Fibroblast of villous mesenchyme (primary cell): ENCODE data around the gene MRPL11. TPM values are rescaled to one million over a fixed set of nuclear protein-coding genes. Genes with fewer than 3 reads are reported as not detected.

Experiments used
- DNase-seq: peaks from one replicate; pipeline ENCODE4 v3.0.0-alpha.2; 2010; ENCODE audit warnings: low read depth
- H3K4me3 ChIP-seq: 2 replicates; pipeline ENCODE4 v1.5.1; 2011; ENCODE audit warnings: low read depth, mild to moderate bottlenecking, low read length
- total RNA-seq: library from RNA; depleted of rRNA; stranded (reverse); fragments of >200 nt; gene quantifications from 2 replicates; pipeline ENCODE4 v1.2.3, GENCODE V29; 2012
- TF ChIP-seq, protein P1 (sequence below): IDR thresholded peaks from 2 replicates; pipeline ENCODE4 v1.5.1; 2012; ENCODE audit warnings: low read depth, mild to moderate bottlenecking, low read length; ENCODE audit not compliant: insufficient read depth

Gene MRPL11
- total RNA-seq, 1 donor = 38.0 TPM

DNA sequence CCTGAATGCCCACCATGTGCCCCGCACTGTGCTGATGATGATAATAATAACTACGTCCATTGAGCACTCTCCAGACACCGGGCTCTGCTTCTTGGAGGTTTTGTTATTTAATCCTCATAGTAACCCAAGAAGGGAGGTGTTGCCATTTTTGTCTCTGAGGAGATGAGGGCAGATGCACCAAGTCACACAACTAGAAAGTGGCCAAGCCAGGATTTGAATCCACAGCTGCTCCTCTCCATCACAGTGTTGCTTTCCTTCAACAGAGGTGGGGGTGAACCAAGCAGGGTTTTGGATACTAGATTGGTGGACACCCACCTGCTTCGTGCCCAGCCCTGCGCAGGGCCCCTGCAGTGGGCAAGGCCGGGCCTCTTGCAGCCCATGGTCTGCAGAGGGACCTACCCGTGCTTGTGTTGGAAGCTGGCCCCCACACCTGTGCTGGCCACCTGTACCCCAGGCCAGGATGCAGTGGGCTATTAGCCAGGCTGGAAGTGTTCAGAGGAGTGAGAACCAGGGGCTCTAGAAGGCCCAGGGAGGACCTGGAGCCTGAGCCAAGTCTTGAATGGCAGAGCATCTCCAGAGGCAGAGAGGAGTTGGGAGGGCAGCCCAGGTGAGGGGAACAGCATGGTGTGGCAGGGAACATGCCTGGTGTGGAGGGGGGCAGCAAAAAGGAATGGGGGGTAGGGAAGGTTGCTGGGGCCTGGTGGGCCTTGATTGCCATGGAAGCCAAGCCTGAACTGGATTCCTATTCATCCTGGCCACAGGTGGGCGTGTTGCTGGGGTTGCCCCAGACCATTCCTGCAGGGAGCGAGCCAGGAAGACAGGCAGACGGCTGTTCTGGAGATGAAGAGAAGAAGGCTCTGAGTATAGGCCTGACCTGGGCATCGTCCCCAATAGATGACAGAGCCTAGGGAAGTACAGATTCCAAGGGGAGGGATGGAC lies 38.9 kb upstream of the MRPL11 start:
- TF ChIP-seq, protein P1, sequence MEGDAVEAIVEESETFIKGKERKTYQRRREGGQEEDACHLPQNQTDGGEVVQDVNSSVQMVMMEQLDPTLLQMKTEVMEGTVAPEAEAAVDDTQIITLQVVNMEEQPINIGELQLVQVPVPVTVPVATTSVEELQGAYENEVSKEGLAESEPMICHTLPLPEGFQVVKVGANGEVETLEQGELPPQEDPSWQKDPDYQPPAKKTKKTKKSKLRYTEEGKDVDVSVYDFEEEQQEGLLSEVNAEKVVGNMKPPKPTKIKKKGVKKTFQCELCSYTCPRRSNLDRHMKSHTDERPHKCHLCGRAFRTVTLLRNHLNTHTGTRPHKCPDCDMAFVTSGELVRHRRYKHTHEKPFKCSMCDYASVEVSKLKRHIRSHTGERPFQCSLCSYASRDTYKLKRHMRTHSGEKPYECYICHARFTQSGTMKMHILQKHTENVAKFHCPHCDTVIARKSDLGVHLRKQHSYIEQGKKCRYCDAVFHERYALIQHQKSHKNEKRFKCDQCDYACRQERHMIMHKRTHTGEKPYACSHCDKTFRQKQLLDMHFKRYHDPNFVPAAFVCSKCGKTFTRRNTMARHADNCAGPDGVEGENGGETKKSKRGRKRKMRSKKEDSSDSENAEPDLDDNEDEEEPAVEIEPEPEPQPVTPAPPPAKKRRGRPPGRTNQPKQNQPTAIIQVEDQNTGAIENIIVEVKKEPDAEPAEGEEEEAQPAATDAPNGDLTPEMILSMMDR = no peak
- H3K4me3 ChIP-seq = no peak overlapping the region
- no peak for DNase-seq

- no peak for DNase-seq
- H3K4me3 ChIP-seq = no peak overlapping the region
- TF ChIP-seq, protein P1 = no peak
Measured at GRCh38 chr11:66476841-66477251, 38.2 kb upstream of the MRPL11 start.

DNA sequence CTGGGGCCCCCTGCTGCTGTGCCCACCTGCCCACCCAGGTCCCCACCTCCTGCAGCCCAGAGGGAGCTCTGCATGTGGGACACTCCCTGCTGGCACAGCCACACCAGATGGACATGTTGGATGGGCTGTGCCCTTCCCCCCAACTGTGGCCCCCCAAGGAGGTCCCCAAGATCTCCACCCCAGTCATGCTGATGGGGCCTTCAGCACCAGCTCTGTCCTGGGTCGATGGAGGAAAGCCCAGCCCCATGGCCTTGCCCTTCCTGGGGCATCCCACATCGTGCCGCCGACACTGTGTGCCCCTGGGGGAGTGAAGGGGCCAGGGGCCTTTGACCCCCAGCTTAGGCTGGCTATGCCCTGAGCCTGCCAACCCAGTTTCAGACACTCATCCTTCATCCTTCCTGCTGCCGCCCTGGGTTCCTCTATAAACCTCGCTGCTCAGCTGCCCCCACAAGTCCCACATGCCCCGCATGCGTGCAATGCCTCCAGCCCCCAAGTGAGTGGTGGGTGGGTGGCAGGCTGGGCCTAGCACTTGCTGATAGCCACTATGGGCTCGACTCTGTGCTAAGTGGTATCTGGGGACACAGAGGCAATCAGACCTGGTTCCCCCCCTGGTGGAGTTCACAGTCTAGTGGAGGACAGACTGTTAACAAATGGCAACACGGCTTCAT lies 37.7 kb upstream of the MRPL11 start:
- no peak overlapping the region for H3K4me3 ChIP-seq
- DNase-seq = no peak
- TF ChIP-seq, protein P1 = no peak

DNA sequence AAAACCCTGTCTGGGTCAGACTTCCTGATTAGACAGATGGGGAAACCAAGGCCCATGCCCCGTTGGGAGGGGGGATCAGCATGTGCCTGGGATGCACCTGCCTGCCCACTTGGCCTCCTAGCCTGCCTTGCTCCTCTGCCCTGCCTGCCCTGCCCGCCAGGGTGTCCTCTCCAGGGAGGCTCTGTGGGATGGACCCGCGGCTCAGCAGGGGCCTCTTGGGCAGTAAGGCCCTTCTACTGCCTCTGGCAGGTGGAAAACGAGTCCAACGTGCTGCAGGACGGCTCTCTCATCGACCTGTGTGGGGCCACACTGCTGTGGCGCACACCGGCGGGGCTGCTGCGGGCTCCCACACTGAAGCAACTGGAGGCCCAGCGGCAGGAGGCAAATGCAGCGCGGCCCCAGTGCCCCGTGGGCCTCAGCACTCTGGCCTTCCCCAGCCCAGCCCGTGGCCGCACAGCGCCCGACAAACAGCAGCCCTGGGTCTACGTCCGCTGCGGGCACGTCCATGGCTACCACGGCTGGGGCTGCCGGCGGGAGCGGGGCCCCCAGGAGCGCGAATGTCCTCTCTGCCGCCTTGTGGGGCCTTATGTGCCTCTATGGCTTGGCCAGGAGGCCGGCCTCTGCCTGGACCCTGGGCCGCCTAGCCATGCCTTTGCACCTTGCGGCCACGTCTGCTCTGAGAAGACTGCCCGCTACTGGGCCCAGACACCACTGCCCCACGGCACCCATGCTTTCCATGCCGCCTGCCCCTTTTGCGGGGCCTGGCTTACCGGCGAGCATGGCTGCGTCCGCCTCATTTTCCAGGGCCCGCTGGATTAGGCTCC lies 36.9 kb upstream of the MRPL11 start:
- TF ChIP-seq, protein P1 = no peak
- no peak overlapping the region for H3K4me3 ChIP-seq
- DNase-seq = no peak

DNA sequence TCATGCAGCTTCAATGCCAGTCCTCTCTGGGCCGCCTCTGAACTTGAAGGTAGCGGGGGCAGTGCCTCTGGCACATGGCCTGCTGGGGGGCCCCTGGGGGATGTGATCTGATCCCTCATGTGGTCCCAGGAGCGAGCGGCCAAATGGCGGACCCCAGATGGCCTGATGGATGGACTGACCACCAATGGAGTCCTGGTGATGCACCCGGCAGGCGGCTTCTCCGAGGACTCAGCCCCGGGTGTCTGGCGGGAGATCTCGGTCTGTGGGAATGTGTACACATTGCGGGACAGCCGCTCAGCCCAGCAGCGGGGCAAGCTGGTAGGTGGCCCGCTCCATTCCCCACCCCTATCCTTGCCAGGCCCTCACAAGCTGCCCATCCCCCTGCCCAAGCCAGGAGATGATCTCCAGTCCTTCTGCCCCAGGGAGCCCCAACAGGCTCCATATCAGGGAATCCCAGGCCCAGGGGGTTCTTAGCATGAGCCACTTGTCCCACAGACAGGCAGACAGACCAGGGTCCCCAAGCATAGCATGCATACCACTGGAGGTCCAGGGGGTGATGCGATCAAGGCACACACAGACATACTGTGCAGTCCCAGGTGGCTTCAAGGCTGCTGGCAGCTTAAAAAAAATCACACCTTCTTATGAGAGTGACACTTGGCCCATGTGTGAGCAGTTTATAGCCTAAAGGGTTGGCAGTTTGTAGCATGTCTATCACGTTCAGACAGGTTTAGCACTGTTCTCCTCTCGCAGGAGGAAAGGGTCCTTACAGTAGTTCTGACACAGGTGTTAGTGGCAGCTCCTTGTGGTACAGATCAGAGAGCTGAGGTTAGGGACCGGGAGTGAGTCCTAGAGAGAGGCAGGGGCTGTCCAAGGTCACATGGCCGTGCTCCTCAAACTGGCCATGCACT lies 35.2 kb upstream of the MRPL11 start:
- TF ChIP-seq, protein P1 = no peak
- H3K4me3 ChIP-seq = no peak overlapping the region
- no peak for DNase-seq

DNA sequence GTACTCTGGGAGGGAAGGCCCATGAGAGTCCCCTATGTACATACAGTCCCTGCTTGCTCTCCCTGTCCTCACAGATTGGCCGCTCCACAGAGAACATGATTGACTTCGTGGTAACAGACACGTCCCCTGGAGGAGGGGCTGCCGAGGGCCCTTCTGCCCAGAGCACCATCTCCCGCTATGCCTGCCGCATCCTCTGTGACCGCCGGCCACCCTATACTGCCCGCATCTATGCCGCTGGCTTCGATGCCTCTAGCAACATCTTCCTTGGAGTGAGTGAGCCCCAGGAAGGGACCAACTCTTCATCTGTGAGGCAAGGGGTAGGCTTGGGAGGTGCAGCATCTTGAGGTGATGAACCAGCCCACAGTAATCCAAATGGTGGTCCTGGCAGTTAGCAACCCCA lies 34.5 kb upstream of the MRPL11 start:
- TF ChIP-seq, protein P1 = no peak
- no peak for DNase-seq
- H3K4me3 ChIP-seq = no peak overlapping the region
